ENCODE results near the gene MALRD1.

The MALRD1 gene

DNA sequence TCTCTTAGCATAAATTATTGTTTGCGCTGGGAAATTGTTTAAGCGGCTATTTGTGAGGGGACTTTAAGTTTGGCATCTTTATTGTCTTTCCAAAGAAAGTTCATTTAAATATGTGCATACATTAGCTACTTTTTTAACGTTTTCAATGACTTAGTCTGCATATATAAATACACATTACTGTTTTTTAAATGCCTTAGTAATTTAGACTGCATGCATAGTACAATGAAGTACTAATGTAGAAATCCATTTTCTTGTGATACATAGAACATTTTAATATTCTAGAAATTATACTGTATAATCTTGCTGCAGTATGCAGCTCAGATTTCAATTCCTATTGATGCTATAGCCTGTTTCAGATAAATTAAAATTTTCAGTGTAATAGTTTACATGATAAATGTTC is 325.4 kb downstream of the MALRD1 start:
- no peak for TF ChIP-seq CTCF (IDR thresholded peaks at IDR 0.05; ENCODE audit: low read depth, low read length)
- Histone ChIP-seq H3K36me3 (no peaks in the 10 kb centered on the region), H3K27me3 (ENCODE audit: insufficient read depth, low read depth, severe bottlenecking) (no peaks in the 10 kb centered on the region), H3K9me3 (ENCODE audit: severe bottlenecking) (no peaks in the 10 kb centered on the region), H3K4me3 (ENCODE audit: low read depth, low read length) (no peak overlapping the region), H3K27ac (no peak overlapping the region)
- no peak for DNase-seq

GRCh38 chr10:19385846-19386450 is 337.3 kb downstream of the MALRD1 start:
- Histone ChIP-seq H3K27me3 (ENCODE audit: insufficient read depth, low read depth, severe bottlenecking) (no peaks in the 10 kb centered on the region), H3K36me3 (no peaks in the 10 kb centered on the region), H3K9me3 (ENCODE audit: severe bottlenecking) (no peaks in the 10 kb centered on the region), H3K4me3 (ENCODE audit: low read depth, low read length) (no peak overlapping the region), H3K27ac (no peak overlapping the region)
- TF ChIP-seq CTCF (IDR thresholded peaks at IDR 0.05; ENCODE audit: low read depth, low read length), result no peak
- DNase-seq, result no peak

DNA sequence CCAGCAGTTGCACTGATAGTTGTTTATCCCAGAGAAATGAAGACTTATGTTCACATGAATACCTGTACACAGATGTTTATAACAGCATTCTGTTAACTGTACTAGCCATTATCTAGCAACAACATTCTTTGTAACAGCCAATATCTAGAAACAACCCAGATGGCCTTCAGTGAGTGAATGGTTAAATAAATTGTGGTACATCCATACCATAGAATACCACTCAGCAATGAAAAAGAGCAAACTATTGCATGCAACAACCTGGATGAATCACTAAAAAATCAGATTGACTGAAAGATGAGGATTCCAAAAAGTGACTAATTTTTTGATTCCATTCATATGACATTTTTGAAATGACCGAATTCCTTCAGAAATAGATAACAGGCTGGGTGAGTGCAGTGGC is 360.3 kb downstream of the MALRD1 start:
- no peak for DNase-seq
- Histone ChIP-seq H3K36me3 (no peaks in the 10 kb centered on the region), H3K27me3 (ENCODE audit: insufficient read depth, low read depth, severe bottlenecking) (no peaks in the 10 kb centered on the region)

DNA sequence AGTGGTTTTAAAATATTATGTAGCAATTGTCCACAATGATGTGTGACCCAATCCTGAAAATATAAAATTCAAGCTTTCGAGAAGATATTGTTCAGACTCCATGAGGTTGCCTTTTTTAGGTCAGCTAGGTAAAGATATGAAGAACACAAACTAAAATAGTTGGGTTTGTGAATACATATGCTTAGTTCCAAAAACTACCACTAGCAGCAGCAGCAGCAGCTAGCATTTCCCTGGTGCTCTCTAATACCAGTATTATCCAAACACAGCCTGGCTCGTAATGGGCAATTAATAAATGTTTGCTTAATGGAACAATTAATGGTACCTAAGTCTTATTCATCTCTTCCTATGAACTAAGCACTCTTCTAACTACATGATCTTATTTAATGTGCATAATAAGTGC is 362.5 kb downstream of the MALRD1 start:
- Histone ChIP-seq H3K4me3 (ENCODE audit: low read depth, low read length) (no peak overlapping the region), H3K36me3 (no peaks in the 10 kb centered on the region), H3K27ac (no peak overlapping the region), H3K9me3 (ENCODE audit: severe bottlenecking) (no peaks in the 10 kb centered on the region), H3K27me3 (ENCODE audit: insufficient read depth, low read depth, severe bottlenecking) (no peaks in the 10 kb centered on the region)
- no peak for TF ChIP-seq CTCF (IDR thresholded peaks at IDR 0.05; ENCODE audit: low read depth, low read length)
- no peak for DNase-seq

More for the DNA sequence above, 360.3 kb downstream of the MALRD1 start:
- TF ChIP-seq CTCF (IDR thresholded peaks at IDR 0.05; ENCODE audit: low read depth, low read length), result no peak
- Histone ChIP-seq H3K9me3 (ENCODE audit: severe bottlenecking) (no peaks in the 10 kb centered on the region), H3K27ac (no peak overlapping the region), H3K4me3 (ENCODE audit: low read depth, low read length) (no peak overlapping the region)

DNA sequence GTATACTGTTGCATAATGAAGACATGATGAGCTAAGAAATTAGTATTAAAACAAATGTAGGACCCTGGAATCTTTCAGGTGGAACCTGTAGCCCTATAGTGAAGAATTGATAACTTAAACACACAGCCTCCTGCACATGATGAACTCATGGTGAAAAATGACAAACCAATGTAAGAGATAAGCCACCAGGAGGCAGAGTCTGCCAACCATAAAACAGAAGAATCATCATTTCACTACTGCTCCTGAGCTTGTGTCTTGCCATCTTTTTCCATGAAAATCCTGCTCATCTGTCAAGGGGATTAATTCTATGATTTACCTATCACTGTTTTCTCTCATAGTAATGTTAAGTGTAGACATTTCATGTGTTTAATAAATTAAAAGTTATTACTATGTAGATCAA is 363.9 kb downstream of the MALRD1 start:
- no peaks in the 10 kb centered on the region for H3K27me3 ChIP-seq (ENCODE audit: insufficient read depth, low read depth, severe bottlenecking)
- DNase-seq, result peak; percentile 6

More for the DNA sequence above, 363.9 kb downstream of the MALRD1 start:
- TF ChIP-seq CTCF (IDR thresholded peaks at IDR 0.05; ENCODE audit: low read depth, low read length), result peak; percentile 42
- H3K27ac ChIP-seq, result no peak overlapping the region
- H3K4me3 ChIP-seq (ENCODE audit: low read depth, low read length), result no peak overlapping the region
- no peaks in the 10 kb centered on the region for H3K9me3 ChIP-seq (ENCODE audit: severe bottlenecking)
- no peaks in the 10 kb centered on the region for H3K36me3 ChIP-seq

Data from WERI-Rb-1 (cell line).